DOHH2 (cell line): Measurements from ENCODE around the gene PTGDS.

Source experiments
- CTCF ChIP-seq: fragments of 200-600 bp; sonication (generic); IDR thresholded peaks from one replicate; pipeline ENCODE4 v1.5.1; 2014; ENCODE audit warnings: antibody characterized with exemption, mild to moderate bottlenecking, low read depth, low read length; ENCODE audit not compliant: poor library complexity, severe bottlenecking
- EZH2phosphoT487 ChIP-seq: fragments of 200-600 bp; sonication (generic); IDR thresholded peaks from 2 replicates; pipeline ENCODE4 v1.6.1; 2017; ENCODE audit warnings: borderline replicate concordance, mild to moderate bottlenecking, antibody characterized with exemption, low read length, moderate library complexity, mixed read lengths

DNA sequence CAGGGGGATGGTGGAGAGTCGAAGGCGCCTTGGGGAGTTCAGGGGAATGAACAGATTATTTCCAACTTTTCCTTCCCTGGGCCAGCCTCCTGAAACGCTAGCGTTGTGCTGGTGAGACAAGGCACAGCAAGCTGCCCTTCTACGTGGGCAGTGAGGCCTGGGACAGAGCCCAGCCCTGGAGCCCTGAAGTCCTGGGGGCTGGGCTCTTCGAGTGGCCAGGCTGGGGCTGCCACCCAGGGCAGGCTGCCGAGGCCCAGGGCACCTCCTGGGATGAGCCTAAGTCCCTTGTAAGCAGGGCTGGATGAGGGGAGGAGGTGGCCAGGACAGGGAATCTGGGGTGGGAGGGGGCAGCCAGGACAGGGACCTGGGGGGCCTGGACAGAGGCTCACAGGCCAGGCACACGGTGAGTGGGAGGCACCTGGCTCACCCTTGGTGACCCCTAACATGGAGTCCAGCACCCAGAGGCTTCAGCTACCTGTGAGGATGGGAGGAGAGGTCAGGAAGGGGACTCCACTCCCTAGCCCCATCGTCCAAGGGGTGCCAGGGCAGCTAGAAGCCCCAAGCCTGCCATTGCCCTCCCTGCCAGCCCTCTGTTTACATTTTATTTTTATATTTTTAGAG is 26.5 kb upstream of the PTGDS start:
- no peak for TF ChIP-seq CTCF
- TF ChIP-seq EZH2phosphoT487 = no peak
